GM18907 (cell line): Measurements from ENCODE around the gene MYRIP.
A peak's percentile ranks its signal among the peaks of the same experiment; 100 is the strongest.
"Not testable (repeated sequence)": the region's sequence is repeated elsewhere in the genome, so short reads cannot be mapped to it uniquely, and the experiment has no call there.

Experiments
- ATAC-seq: cut with Tn5 transposase; IDR thresholded peaks from one replicate; pipeline ENCODE4 v1.9.1; 2021; ENCODE audit warnings: mild to moderate bottlenecking, moderate library complexity; ENCODE audit not compliant: unreplicated experiment

Gene MYRIP

GRCh38 chr3:39809181-39809994 lies at the start of gene MYRIP:
MYRIP (plus strand) TSS chr3:39809609; CDS start chr3:39900817, 91,208 bp downstream.
- peak; percentile 83 for ATAC-seq

GRCh38 chr3:39760325-39760724 lies 49.1 kb upstream of the MYRIP start:
- no peak for ATAC-seq

GRCh38 chr3:39762537-39763070 lies 46.8 kb upstream of the MYRIP start:
- ATAC-seq, result no peak

GRCh38 chr3:39763390-39763789 lies 46.0 kb upstream of the MYRIP start:
- no peak for ATAC-seq

DNA sequence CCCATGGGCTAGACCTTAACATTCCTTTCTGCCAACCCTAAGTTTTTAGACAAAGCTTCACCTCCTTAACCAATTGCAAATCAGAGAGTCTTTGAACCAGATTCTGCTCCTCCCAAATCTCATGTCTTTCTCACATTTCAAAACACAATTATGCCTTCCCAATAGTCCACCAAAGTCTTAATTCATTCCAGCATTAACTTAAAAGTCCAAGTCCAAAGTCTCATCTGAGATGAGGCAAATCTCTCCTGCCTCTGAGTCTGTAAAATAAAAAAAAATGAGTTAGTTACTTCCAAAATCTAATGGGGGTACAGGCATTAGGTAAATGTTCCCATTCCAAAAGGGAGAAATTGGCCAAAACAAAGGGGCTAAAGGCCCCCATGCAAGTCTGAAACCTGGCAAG lies 43.8 kb upstream of the MYRIP start:
- ATAC-seq, result no peak

DNA sequence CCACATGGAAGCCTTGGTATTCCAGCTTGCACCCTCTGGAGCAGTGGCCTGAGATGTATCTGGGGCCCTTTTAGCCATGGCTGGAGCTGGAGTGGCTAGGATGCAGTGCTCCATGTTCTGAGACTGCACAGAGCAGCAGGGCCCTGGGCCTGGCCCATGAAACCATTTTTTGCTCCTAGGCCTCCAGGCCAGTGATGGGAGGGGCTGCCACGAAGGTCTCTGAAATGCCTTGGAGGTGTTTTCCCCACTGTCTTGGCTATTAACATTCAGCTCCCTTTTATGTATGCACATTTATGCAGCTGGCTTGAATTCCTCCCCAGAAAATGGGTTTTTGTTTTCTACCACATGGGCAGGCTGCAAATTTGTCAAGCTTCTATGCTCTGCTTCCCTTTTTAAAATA lies 43.0 kb upstream of the MYRIP start:
- no peak for ATAC-seq

DNA sequence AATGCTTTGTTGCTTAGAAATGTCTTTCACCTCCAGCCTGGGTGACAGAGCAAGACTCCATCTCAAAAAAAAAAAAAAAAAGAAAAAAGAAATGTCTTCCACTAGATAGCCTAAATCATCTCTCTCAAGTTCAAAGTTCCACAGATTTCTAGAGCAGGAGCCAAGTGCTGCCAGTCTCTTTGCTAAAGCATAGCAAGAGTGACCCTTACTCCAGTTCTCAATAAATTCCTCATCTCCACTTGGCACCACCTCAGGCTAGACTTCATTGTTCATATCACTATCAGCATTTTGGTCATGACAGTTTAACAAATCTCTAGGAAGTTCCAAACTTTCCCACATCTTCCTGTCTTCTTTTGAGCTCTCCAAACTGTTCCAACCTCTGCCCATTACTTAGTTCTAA lies 42.5 kb upstream of the MYRIP start:
- not testable (repeated sequence) for ATAC-seq

GRCh38 chr3:39778168-39778567 lies 31.2 kb upstream of the MYRIP start:
- ATAC-seq, result not testable (repeated sequence)

- no peak for ATAC-seq
Measured at GRCh38 chr3:39779511-39780230, 29.7 kb upstream of the MYRIP start.

DNA sequence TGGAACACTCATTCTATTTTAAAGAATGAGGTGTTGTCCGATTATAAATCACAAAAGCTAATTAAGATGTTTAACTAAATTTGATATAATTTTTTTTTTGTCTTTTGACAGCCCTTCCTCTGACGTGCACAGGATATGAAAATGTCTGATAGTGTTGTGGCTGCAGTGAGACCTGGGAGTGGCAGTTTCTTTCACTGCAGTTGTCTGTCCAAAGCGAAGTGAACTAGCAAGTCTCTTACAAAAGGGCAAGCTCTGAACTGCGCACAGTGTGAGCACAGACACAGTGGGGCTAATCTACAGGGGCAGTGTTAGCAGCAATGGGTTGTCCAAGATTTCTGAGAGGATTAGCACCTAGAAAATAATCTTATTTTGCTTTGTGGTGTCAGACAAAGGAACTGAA lies 29.1 kb upstream of the MYRIP start:
- ATAC-seq, result no peak

DNA sequence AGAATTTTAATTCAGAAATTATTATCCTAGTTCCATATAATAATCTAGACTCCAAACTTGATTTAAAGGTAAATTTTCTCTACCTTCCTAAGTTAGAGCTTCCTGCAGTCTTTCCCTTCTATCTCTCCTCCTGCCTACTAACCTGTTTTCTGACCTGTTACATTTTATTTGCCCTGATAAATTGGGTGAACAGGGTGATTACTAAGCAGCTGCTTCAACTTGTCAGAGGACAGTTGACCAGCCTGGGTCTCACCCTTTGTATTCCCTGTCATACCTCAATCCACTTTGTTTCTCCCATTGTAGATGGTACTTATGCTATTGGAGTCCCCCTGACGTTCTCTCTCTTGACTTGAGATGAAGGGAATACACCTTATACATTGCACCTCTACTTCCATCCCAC lies 28.4 kb upstream of the MYRIP start:
- no peak for ATAC-seq

DNA sequence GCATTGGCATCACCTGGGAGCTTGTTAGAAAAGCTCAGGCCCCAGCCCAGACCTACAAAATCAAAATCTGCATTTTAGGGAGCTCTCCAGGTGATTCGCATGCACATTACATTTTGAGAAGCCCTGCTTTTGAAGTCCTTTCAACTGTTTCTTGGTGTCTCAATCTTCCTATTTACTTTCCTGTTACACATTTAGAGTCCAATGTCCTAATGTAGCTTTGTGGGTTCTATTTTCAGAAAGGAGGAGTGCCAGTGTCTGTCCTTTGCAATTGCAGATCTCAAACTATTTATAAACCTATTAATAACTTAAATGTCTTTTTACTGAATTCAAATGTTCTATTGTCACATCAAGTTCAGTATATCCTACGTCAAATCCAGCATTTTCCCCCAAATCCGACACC lies 27.8 kb upstream of the MYRIP start:
- no peak for ATAC-seq

- no peak for ATAC-seq
Measured at GRCh38 chr3:39783680-39784079, 25.7 kb upstream of the MYRIP start.

DNA sequence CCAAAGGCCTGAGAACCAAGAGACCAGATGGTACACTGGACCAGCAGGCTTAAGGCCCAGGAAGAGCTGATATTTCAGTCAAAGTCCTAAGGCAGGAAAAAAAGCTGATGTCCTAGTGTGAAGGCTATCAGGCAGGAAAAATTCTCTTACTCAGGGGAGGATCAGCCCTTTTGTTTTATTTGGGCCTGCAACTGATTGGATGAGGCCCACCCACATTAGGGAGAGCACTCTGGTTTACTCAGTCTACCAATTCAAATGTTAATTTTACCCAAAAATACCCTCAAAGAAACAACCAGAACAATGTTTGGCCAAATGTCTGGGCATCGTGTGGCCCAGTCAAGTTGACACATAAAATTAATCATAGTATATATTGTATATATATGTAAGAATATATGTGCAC lies 24.5 kb upstream of the MYRIP start:
- ATAC-seq, result no peak

DNA sequence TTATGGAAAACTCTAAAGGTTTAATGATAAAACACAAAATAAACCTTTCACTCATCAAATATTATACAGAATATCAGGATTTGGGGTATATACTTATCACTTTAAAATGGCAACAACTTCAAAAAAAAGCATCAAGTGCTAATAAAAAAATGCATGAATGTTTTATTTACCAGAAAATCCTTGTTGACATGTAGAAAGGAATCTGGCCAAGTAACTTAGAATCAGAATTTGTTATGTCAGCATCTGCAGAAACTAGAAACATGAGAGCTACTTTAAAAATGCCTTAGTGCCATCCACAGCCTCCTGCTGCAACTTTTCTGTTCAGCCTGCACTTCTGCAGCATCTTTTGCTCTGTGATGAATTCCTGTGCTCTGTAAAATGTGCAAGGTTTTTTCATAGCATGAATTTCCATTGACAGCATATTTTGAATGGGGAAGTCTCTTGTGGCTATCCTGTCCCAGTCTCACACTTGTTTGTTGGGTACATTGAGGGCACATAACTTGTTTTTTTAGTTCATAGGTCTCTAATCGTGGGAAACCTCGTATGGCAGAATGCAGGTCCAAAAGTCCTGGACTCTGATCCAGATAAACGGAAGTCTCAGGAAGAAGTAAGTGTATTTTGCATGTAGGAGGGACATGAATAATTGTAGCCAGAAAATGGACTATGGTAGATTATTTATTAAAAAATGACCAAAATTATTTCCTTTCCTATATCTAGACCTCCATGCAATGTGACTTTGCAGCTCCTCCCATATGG lies 21.1 kb upstream of the MYRIP start:
- no peak for ATAC-seq

DNA sequence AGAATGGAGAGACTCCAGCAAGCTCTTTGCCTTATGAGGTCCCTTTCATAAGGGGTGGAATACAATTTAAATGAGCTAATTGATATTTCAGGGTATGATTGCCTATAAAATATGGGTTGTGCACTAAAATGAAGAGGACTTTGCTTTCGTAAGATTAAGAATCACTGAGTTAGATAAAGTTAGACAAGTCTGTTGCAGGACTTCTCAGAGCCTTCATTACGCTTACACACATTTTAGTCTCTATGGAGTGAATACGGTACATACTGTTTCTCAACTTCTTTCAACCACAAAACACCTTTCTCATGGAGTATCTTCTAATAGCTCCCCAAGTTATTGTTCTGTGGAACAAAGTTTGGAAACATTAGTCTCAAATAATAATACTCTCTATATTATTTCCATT lies 17.8 kb upstream of the MYRIP start:
- ATAC-seq, result no peak

- ATAC-seq, result no peak
Measured at GRCh38 chr3:39794880-39795279, 14.5 kb upstream of the MYRIP start.

- no peak for ATAC-seq
Measured at GRCh38 chr3:39801216-39801615, 8.2 kb upstream of the MYRIP start.

DNA sequence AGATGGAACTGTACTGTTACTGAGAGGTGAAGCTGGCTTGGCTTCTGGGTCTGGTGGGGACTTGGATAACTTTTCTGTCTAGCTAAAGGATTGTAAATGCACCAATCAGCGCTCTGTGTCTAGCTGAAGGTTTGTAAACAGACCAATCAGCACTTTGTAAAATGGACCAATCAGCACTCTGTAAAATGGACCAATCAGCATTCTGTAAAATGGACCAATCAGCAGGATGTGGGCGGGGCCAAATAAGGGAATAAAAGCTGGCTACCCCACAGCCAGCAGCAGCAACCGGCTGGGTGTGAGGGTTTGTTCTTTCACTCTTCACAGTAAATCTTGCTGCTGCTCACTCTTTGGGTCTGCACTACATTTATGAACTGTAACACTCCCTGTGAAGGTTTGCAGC lies 6.9 kb upstream of the MYRIP start:
- ATAC-seq, result not testable (repeated sequence)

DNA sequence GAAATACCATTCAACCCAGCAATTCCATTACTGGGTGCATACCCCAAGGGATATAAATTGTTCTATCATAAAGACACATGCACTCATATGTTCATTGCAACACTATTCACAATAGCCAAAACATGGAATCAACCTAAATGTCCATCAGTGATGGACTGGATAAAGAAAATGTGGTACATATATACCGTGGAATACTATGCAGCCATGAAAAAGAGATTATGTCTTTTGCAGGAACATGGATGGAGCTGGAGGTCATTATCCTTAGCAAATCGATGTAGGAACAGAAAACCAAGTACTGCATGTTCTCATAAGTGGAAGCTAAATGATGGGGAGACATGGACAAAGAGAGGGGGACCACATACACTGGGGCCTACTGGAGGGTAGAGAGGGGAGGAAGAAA lies 5.5 kb upstream of the MYRIP start:
- no peak for ATAC-seq

- ATAC-seq, result no peak
Measured at GRCh38 chr3:39804951-39805350, 4.5 kb upstream of the MYRIP start.
